ENCODE measurements around the gene TGM4. TPM values are rescaled to one million over a fixed set of nuclear protein-coding genes. Genes with fewer than 3 reads are reported as not detected.

TGM4 gene
- total and polyA plus RNA-seq, 4 donors = 0.01 TPM; not detected in 3

DNA sequence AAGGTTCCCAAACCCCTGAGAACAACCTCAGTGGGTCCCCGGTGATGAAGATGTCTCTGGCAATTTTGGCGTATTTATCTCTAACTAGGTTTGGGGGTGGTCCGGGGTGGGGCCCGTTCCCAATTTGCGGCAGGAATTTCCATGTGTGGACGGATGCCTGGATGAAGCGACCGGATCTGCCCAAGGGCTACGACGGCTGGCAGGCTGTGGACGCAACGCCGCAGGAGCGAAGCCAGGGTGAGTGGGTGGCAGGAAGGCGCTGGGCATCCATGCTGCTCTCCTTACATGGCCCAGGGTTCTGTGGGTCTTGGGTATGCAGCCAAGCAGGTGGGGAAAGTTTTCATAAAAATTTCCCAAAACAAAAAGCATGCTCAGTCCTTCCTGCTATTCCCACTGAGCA, 29.3 kb downstream of the TGM4 start:
- TF ChIP-seq, protein P1, sequence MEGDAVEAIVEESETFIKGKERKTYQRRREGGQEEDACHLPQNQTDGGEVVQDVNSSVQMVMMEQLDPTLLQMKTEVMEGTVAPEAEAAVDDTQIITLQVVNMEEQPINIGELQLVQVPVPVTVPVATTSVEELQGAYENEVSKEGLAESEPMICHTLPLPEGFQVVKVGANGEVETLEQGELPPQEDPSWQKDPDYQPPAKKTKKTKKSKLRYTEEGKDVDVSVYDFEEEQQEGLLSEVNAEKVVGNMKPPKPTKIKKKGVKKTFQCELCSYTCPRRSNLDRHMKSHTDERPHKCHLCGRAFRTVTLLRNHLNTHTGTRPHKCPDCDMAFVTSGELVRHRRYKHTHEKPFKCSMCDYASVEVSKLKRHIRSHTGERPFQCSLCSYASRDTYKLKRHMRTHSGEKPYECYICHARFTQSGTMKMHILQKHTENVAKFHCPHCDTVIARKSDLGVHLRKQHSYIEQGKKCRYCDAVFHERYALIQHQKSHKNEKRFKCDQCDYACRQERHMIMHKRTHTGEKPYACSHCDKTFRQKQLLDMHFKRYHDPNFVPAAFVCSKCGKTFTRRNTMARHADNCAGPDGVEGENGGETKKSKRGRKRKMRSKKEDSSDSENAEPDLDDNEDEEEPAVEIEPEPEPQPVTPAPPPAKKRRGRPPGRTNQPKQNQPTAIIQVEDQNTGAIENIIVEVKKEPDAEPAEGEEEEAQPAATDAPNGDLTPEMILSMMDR (IDR thresholded peaks at IDR 0.05; ENCODE audit: control extremely low read depth, extremely low read depth) = no peak
- no peak for ATAC-seq (ENCODE audit: insufficient read depth, low FRiP score)
- 91 to 93% methylated on average over 15 of the region's 15 CpGs for WGBS, 2 donors
- no peak overlapping the region for H3K4me3 ChIP-seq
- peaks cover 0 to 4% (median under 1%) of the 10 kb centered on the region in 4 donors for H3K9me3 ChIP-seq (ENCODE audit: control insufficient read depth in 4 of 4, insufficient read depth in 3 of 4, low read length in 3 of 4)
- no peaks in the 10 kb centered on the region for H3K36me3 ChIP-seq (ENCODE audit: control insufficient read depth in 4 of 4, insufficient read depth in 4 of 4, low read length in 4 of 4)
- no peak overlapping the region for H3K27ac ChIP-seq (ENCODE audit: low read depth in 1 of 2, low read length in 1 of 2)
- H3K4me1 ChIP-seq (ENCODE audit: control insufficient read depth in 5 of 5, insufficient read depth in 5 of 5, low read length in 5 of 5) = peaks cover 0 to 3% (median 0%) of the 10 kb centered on the region in 5 donors
- DNase-seq = no peak
- H3K9ac ChIP-seq (ENCODE audit: insufficient read depth in 1 of 2, low read length in 2 of 2) = no peak overlapping the region
- peaks cover 0 to 3% (median 0%) of the 10 kb centered on the region in 3 donors for H3K27me3 ChIP-seq (ENCODE audit: control insufficient read depth in 3 of 3, insufficient read depth in 3 of 3, low read length in 2 of 3)

DNA sequence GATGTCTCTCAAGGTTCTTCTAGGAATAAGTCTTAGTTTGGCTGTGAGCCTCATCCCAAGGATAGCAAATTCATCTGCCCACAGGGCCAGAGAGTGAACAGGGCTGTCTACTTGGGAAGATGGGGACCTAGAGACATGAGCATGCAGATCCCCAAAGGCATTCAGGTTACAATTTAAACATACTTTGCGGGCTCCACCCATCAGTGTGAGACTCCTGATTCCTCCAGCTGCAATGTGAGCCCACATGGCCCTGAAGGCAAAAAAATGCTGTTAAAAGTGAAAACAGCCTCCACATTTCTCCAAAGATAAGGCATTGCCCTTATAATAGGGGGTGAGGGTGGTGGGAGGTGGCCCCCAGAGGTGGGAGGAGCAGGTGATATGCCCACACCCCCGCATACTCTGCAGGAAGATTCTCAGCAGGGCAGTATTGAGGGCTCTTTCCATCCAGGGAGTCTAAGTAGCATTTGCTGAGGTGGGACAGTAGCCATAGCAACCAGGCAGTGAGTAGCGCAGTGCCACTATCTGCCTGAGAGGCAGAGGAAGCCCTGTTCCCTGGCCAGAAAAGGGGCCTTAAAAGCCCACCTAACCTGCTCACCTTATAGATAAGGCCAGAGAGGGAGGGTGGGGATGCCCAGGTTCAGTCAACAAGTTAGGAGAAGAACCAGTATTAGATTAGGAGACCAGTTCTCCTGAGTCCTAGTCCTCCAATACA, 31.2 kb downstream of the TGM4 start:
- no peak overlapping the region for H3K9ac ChIP-seq (ENCODE audit: insufficient read depth in 1 of 2, low read length in 2 of 2)
- H3K36me3 ChIP-seq (ENCODE audit: control insufficient read depth in 4 of 4, insufficient read depth in 4 of 4, low read length in 4 of 4) = no peaks in the 10 kb centered on the region
- H3K4me3 ChIP-seq = no peak overlapping the region
- TF ChIP-seq, protein P1 (IDR thresholded peaks at IDR 0.05; ENCODE audit: control extremely low read depth, extremely low read depth) = no peak
- peaks cover 0 to 4% (median 1%) of the 10 kb centered on the region in 4 donors for H3K9me3 ChIP-seq (ENCODE audit: control insufficient read depth in 4 of 4, insufficient read depth in 3 of 4, low read length in 3 of 4)
- WGBS, 2 donors = 77 to 89% methylated on average over 3 of the region's 3 CpGs
- H3K4me1 ChIP-seq (ENCODE audit: control insufficient read depth in 5 of 5, insufficient read depth in 5 of 5, low read length in 5 of 5) = no peaks in the 10 kb centered on the region
- peaks cover 0 to 3% (median 0%) of the 10 kb centered on the region in 3 donors for H3K27me3 ChIP-seq (ENCODE audit: control insufficient read depth in 3 of 3, insufficient read depth in 3 of 3, low read length in 2 of 3)
- no peak overlapping the region for H3K27ac ChIP-seq (ENCODE audit: low read depth in 1 of 2, low read length in 1 of 2)
- DNase-seq (no peak), ATAC-seq (ENCODE audit: insufficient read depth, low FRiP score) (no peak)

DNA sequence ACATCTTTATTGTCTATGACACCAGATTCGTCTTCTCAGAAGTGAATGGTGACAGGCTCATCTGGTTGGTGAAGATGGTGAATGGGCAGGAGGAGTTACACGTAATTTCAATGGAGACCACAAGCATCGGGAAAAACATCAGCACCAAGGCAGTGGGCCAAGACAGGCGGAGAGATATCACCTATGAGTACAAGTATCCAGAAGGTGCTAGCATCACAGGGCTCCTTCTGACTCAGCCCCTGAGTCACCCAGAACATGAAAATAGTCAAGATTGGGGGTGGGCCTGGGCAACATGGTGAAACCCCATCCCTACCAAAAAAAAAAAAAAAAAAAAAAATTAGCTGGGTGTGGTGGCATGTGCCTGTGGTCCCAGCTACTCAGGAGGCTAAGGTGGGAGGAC, 32.6 kb downstream of the TGM4 start:
- no peak overlapping the region for H3K27ac ChIP-seq (ENCODE audit: low read depth in 1 of 2, low read length in 1 of 2)
- no peak overlapping the region for H3K4me3 ChIP-seq
- WGBS, 2 donors = 82 to 96% methylated on average over 4 of the region's 4 CpGs
- H3K27me3 ChIP-seq (ENCODE audit: control insufficient read depth in 3 of 3, insufficient read depth in 3 of 3, low read length in 2 of 3) = no peaks in the 10 kb centered on the region
- DNase-seq = no peak
- no peaks in the 10 kb centered on the region for H3K4me1 ChIP-seq (ENCODE audit: control insufficient read depth in 5 of 5, insufficient read depth in 5 of 5, low read length in 5 of 5)
- ATAC-seq (ENCODE audit: insufficient read depth, low FRiP score) = no peak
- no peaks in the 10 kb centered on the region for H3K36me3 ChIP-seq (ENCODE audit: control insufficient read depth in 4 of 4, insufficient read depth in 4 of 4, low read length in 4 of 4)
- H3K9me3 ChIP-seq (ENCODE audit: control insufficient read depth in 4 of 4, insufficient read depth in 3 of 4, low read length in 3 of 4) = peaks cover 0 to 3% (median under 1%) of the 10 kb centered on the region in 4 donors
- TF ChIP-seq, protein P1 (IDR thresholded peaks at IDR 0.05; ENCODE audit: control extremely low read depth, extremely low read depth) = no peak
- H3K9ac ChIP-seq (ENCODE audit: insufficient read depth in 1 of 2, low read length in 2 of 2) = no peak overlapping the region

Data from lung (tissue), 12 donors.